Measurements from ENCODE around the gene PI16.

The PI16 gene

GRCh38 chr6:36954262-36954931 is at the start of gene PI16:
PI16 (plus strand) TSS chr6:36954738; CDS start chr6:36954761, 23 bp downstream.
- peak; percentile 27 for DNase-seq (ENCODE audit: low spot score)

- no peak for DNase-seq (ENCODE audit: low spot score)
Observed at GRCh38 chr6:36904851-36905393, 49.6 kb upstream of the PI16 start.

GRCh38 chr6:36906539-36907325 is 47.8 kb upstream of the PI16 start:
- no peak for DNase-seq (ENCODE audit: low spot score)

- DNase-seq (ENCODE audit: low spot score): no peak
Observed at GRCh38 chr6:36907781-36908180, 46.8 kb upstream of the PI16 start.

GRCh38 chr6:36908747-36909146 is 45.8 kb upstream of the PI16 start:
- no peak for DNase-seq (ENCODE audit: low spot score)

- DNase-seq (ENCODE audit: low spot score): peak; percentile 31
Observed at GRCh38 chr6:36912030-36912454, 42.5 kb upstream of the PI16 start.

GRCh38 chr6:36912586-36912985 is 42.0 kb upstream of the PI16 start:
- peak; percentile 87 for DNase-seq (ENCODE audit: low spot score)

GRCh38 chr6:36913082-36913481 is 41.5 kb upstream of the PI16 start:
- DNase-seq (ENCODE audit: low spot score): no peak

- DNase-seq (ENCODE audit: low spot score): peak; percentile 64
Observed at GRCh38 chr6:36914227-36914794, 40.2 kb upstream of the PI16 start.

- no peak for DNase-seq (ENCODE audit: low spot score)
Observed at GRCh38 chr6:36915599-36915998, 38.9 kb upstream of the PI16 start.

- no peak for DNase-seq (ENCODE audit: low spot score)
Observed at GRCh38 chr6:36916126-36916525, 38.4 kb upstream of the PI16 start.

GRCh38 chr6:36917541-36918193 is 36.9 kb upstream of the PI16 start:
- no peak for DNase-seq (ENCODE audit: low spot score)

- no peak for DNase-seq (ENCODE audit: low spot score)
Observed at GRCh38 chr6:36920049-36920448, 34.5 kb upstream of the PI16 start.

GRCh38 chr6:36920546-36920945 is 34.0 kb upstream of the PI16 start:
- DNase-seq (ENCODE audit: low spot score): no peak

GRCh38 chr6:36924131-36924530 is 30.4 kb upstream of the PI16 start:
- no peak for DNase-seq (ENCODE audit: low spot score)

GRCh38 chr6:36924778-36925374 is 29.7 kb upstream of the PI16 start:
- no peak for DNase-seq (ENCODE audit: low spot score)

GRCh38 chr6:36925809-36926208 is 28.7 kb upstream of the PI16 start:
- no peak for DNase-seq (ENCODE audit: low spot score)

GRCh38 chr6:36926708-36927513 is 27.6 kb upstream of the PI16 start:
- no peak for DNase-seq (ENCODE audit: low spot score)

GRCh38 chr6:36927691-36928546 is 26.6 kb upstream of the PI16 start:
- DNase-seq (ENCODE audit: low spot score): no peak

- DNase-seq (ENCODE audit: low spot score): no peak
Observed at GRCh38 chr6:36928547-36928918, 26.0 kb upstream of the PI16 start.

Data from CD4-positive, alpha-beta T cell treated with Interleukin-15 for 4 hours (primary cell).